ENCODE measurements around the gene DET1.
A peak's percentile ranks its signal among the peaks of the same experiment; 100 is the strongest.

Gene DET1

DNA sequence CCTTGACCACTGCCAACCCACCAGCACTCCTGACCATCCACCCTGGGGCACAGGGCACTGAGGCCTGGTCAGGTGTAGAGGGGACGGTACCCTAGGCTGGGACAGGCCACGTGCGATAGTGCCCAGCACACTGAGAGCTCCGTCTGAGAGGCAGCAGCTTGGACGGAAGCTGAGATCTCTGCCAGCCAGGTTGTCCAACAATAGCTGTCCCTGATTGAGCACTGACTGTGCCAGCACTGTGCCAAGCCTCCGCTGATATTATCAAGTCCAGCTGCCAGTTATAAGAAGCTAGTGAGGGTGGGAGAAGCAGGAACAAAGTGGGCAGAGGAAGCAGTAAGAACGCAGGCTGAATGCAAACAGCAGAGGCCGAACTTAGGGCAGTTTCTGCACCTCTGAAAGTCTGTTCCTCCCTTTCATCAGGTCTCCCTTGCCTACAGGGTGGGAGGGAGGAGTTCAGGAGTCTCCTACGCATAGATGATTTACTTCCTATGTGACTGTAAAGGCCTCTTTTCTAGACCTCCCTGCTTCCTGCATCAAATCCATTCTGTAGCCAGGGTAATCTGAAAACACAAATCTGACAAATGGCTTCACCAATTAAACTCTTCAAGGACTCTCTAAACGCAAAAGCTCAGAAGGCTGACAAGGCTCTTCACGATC is 49.2 kb downstream of the DET1 start:
- DNase-seq = no peak
- 98% methylated on average over 9 of the region's 11 CpGs for WGBS (ENCODE audit: insufficient coverage)
- Histone ChIP-seq H3K27ac (ENCODE audit: insufficient read depth in 1 of 2, low read depth in 1 of 2, low read length in 2 of 2, poor library complexity in 1 of 2, severe bottlenecking in 2 of 2) (no peak overlapping the region), H3K9me3 (ENCODE audit: control extremely low read depth in 1 of 5, control insufficient read depth in 4 of 5, insufficient read depth in 2 of 5, low read depth in 1 of 5, low read length in 4 of 5) (no peaks in the 10 kb centered on the region), H3K4me3 (ENCODE audit: control insufficient read depth in 1 of 7, extremely low read depth in 1 of 7, insufficient read depth in 4 of 7, low read depth in 2 of 7, low read length in 6 of 7) (no peak overlapping the region), H3K36me3 (ENCODE audit: control insufficient read depth in 4 of 4, insufficient read depth in 4 of 4, low read length in 3 of 4) (no peaks in the 10 kb centered on the region), H3K27me3 (replicated peaks in 2 of 5; ENCODE audit: control insufficient read depth in 4 of 5, insufficient read depth in 5 of 5, low read length in 4 of 5) (no peaks in the 10 kb centered on the region), H3K4me1 (ENCODE audit: control extremely low read depth in 1 of 4, control insufficient read depth in 4 of 4, insufficient read depth in 4 of 4, low read length in 3 of 4) (no peaks in the 10 kb centered on the region)
- POLR2A ChIA-PET = no interaction called here
- CTCF ChIA-PET = no interaction called here

DNA sequence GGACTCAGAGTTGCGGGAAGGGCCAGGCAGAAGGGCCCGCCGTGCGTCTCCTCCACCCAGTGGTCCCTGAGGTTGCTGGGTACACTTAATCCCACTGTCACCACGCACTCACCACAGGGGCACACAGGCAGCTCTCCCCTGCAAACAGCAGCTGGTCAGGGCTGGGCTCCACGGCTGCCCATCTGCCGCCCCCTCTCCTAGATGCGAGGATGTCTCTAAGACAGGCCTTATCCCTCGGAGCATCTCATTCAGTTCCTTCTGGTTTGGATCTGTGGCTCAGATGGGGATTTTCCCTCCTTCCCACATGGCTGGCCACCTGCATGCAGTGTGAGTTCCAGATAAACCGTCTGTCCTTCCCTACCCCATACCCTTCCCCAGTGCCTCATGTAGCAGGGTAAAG is 52.6 kb downstream of the DET1 start:
- POLR2A ChIA-PET = no interaction called here
- 96% methylated on average over 6 of the region's 10 CpGs for WGBS (ENCODE audit: insufficient coverage)
- H3K4me3 ChIP-seq (ENCODE audit: control insufficient read depth in 1 of 7, extremely low read depth in 1 of 7, insufficient read depth in 4 of 7, low read depth in 2 of 7, low read length in 6 of 7) = no peak overlapping the region
- H3K27me3 ChIP-seq (replicated peaks in 2 of 5; ENCODE audit: control insufficient read depth in 4 of 5, insufficient read depth in 5 of 5, low read length in 4 of 5) = no peaks in the 10 kb centered on the region
- H3K4me1 ChIP-seq (ENCODE audit: control extremely low read depth in 1 of 4, control insufficient read depth in 4 of 4, insufficient read depth in 4 of 4, low read length in 3 of 4) = peaks cover 0 to 4% (median 0%) of the 10 kb centered on the region in 4 experiments
- H3K9me3 ChIP-seq (ENCODE audit: control extremely low read depth in 1 of 5, control insufficient read depth in 4 of 5, insufficient read depth in 2 of 5, low read depth in 1 of 5, low read length in 4 of 5) = no peaks in the 10 kb centered on the region
- DNase-seq = no peak
- no peaks in the 10 kb centered on the region for H3K36me3 ChIP-seq (ENCODE audit: control insufficient read depth in 4 of 4, insufficient read depth in 4 of 4, low read length in 3 of 4)
- no peak overlapping the region for H3K27ac ChIP-seq (ENCODE audit: insufficient read depth in 1 of 2, low read depth in 1 of 2, low read length in 2 of 2, poor library complexity in 1 of 2, severe bottlenecking in 2 of 2)
- CTCF ChIA-PET = no interaction called here

DNA sequence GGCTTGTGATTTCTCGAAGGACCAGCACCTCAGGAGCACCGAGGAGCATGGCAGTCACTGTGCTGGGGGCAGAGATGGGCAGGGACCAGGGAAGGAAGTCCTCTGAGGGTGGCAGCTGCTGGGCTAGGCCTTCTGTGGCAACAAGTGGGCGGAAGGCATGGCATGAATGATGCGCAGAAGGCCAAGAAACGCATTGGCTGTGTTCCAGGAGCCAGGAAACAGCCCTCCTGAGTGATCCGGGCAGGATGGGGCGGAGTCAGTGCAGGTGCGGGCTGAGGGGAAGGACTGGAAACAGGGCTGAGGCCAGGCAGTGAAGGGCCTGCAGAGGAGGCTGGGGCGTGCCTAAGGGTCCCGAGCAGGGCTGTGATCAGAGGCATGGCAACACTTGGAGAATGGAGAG is 55.3 kb downstream of the DET1 start:
- Histone ChIP-seq H3K36me3 (ENCODE audit: control insufficient read depth in 4 of 4, insufficient read depth in 4 of 4, low read length in 3 of 4) (no peaks in the 10 kb centered on the region), H3K4me1 (ENCODE audit: control extremely low read depth in 1 of 4, control insufficient read depth in 4 of 4, insufficient read depth in 4 of 4, low read length in 3 of 4) (peaks cover 0 to 4% (median 0%) of the 10 kb centered on the region in 4 experiments), H3K9me3 (ENCODE audit: control extremely low read depth in 1 of 5, control insufficient read depth in 4 of 5, insufficient read depth in 2 of 5, low read depth in 1 of 5, low read length in 4 of 5) (no peaks in the 10 kb centered on the region), H3K27me3 (replicated peaks in 2 of 5; ENCODE audit: control insufficient read depth in 4 of 5, insufficient read depth in 5 of 5, low read length in 4 of 5) (no peaks in the 10 kb centered on the region), H3K27ac (ENCODE audit: insufficient read depth in 1 of 2, low read depth in 1 of 2, low read length in 2 of 2, poor library complexity in 1 of 2, severe bottlenecking in 2 of 2) (no peak overlapping the region), H3K4me3 (ENCODE audit: control insufficient read depth in 1 of 7, extremely low read depth in 1 of 7, insufficient read depth in 4 of 7, low read depth in 2 of 7, low read length in 6 of 7) (no peak overlapping the region)
- CTCF ChIA-PET = interaction anchor here (0.5 kb wide), 1 partner anchor 11 kb away, joined by 3 read pairs; no protein-coding TSS in a partner anchor
- peak in 1 of 3 donors; percentile 2 for DNase-seq
- WGBS (ENCODE audit: insufficient coverage) = 69% methylated on average over 9 of the region's 10 CpGs
- POLR2A ChIA-PET = no interaction called here

DNA sequence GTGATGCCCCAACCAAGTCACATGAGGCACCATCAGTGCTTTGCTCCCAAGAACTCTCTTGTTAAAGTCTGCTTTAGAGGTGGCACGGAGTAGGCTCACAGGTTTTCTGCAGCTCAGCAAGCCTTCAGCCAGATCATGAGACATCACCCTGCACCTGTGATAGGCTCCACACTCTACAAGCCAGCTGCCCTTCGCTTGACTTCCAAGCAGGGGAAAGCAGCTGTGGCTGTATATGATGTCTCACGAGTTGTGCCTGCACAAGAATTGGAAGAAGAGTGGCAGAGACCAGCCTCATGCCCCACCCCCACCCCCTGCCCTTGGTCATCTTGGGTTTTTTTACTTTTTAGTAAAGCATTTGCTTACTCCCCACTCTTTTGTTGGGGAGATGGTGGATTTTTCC is 56.4 kb downstream of the DET1 start:
- POLR2A ChIA-PET = no interaction called here
- 100% methylated on average over 1 of the region's 3 CpGs for WGBS (ENCODE audit: insufficient coverage)
- Histone ChIP-seq H3K9me3 (ENCODE audit: control extremely low read depth in 1 of 5, control insufficient read depth in 4 of 5, insufficient read depth in 2 of 5, low read depth in 1 of 5, low read length in 4 of 5) (no peaks in the 10 kb centered on the region), H3K27ac (ENCODE audit: insufficient read depth in 1 of 2, low read depth in 1 of 2, low read length in 2 of 2, poor library complexity in 1 of 2, severe bottlenecking in 2 of 2) (no peak overlapping the region), H3K27me3 (replicated peaks in 2 of 5; ENCODE audit: control insufficient read depth in 4 of 5, insufficient read depth in 5 of 5, low read length in 4 of 5) (no peaks in the 10 kb centered on the region), H3K36me3 (ENCODE audit: control insufficient read depth in 4 of 4, insufficient read depth in 4 of 4, low read length in 3 of 4) (no peaks in the 10 kb centered on the region), H3K4me3 (ENCODE audit: control insufficient read depth in 1 of 7, extremely low read depth in 1 of 7, insufficient read depth in 4 of 7, low read depth in 2 of 7, low read length in 6 of 7) (no peak overlapping the region), H3K4me1 (ENCODE audit: control extremely low read depth in 1 of 4, control insufficient read depth in 4 of 4, insufficient read depth in 4 of 4, low read length in 3 of 4) (peaks cover 0 to 4% (median 0%) of the 10 kb centered on the region in 4 experiments)
- DNase-seq = no peak
- CTCF ChIA-PET = interaction anchor here (2.3 kb wide), 1 partner anchor 12 kb away, joined by 9 read pairs; no protein-coding TSS in a partner anchor

DNA sequence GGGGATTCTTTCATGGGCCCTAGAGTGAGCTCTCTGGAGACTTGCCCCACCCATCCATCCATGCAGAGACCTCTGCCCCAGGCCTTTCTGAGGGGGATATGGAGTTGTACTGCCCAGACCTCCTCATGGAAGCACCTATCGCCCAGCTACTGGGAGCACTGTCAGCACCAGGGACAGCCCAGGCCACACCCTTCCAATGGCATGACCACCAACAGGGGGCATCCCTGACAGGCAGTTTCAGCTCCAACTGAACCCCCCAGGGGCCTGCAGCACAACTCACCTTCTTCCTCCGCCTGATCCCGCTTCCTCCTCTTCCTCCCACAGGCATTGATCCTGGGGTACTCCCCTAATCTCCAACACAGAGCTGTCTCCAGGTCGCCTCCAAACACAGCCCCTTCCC is 57.2 kb downstream of the DET1 start:
- Histone ChIP-seq H3K27me3 (replicated peaks in 2 of 5; ENCODE audit: control insufficient read depth in 4 of 5, insufficient read depth in 5 of 5, low read length in 4 of 5) (no peaks in the 10 kb centered on the region), H3K9me3 (ENCODE audit: control extremely low read depth in 1 of 5, control insufficient read depth in 4 of 5, insufficient read depth in 2 of 5, low read depth in 1 of 5, low read length in 4 of 5) (no peaks in the 10 kb centered on the region), H3K4me3 (ENCODE audit: control insufficient read depth in 1 of 7, extremely low read depth in 1 of 7, insufficient read depth in 4 of 7, low read depth in 2 of 7, low read length in 6 of 7) (no peak overlapping the region), H3K36me3 (ENCODE audit: control insufficient read depth in 4 of 4, insufficient read depth in 4 of 4, low read length in 3 of 4) (no peaks in the 10 kb centered on the region), H3K4me1 (ENCODE audit: control extremely low read depth in 1 of 4, control insufficient read depth in 4 of 4, insufficient read depth in 4 of 4, low read length in 3 of 4) (peaks cover 0 to 4% (median 0%) of the 10 kb centered on the region in 4 experiments), H3K27ac (ENCODE audit: insufficient read depth in 1 of 2, low read depth in 1 of 2, low read length in 2 of 2, poor library complexity in 1 of 2, severe bottlenecking in 2 of 2) (no peak overlapping the region)
- no peak for DNase-seq
- 97% methylated on average over 3 of the region's 4 CpGs for WGBS (ENCODE audit: insufficient coverage)
- POLR2A ChIA-PET = no interaction called here
- CTCF ChIA-PET = interaction anchor here (1.6 to 2.3 kb wide), 2 partner anchors 12 to 34 kb away, joined by 6 to 9 read pairs; no protein-coding TSS in a partner anchor

DNA sequence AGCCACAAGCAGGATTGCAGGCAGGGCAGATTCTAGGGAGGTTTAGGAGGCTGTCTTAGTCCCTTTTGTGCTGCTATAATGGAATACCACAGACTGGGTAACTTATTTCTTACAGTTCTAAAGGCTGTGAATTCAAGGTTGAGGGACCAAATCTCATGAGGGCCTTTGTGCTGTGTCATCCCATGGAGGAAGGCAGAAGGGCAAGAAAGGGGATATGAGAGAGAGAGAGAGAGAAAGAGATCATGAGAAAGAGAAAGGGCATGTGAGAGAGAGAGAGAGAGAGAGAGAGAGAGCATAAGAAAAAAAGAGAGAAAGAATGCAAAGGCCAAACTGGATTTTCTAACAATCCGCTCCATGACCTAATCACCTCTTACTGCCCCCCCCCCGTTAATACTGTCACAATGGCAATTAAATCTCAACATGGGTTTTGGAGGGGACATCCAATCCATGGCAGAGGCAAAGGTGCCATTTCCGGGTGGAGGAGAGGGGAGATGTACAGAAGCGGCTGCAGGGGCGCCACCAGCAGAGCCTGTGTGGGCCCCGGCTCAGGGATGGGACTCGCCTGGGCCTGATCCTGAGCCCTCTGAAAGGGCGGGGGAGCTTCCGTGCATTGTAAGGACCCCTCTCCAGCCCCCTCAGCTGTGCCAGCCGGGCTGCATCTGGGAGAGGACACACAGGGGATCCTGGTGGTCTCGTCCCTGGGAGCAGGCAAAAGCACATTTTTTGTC is 58.5 kb downstream of the DET1 start:
- ChIA-PET POLR2A (no interaction called here), CTCF (interaction anchor here (1.6 to 2.3 kb wide), 2 partner anchors 10 to 33 kb away, joined by 6 to 9 read pairs; no protein-coding TSS in a partner anchor)
- 89% methylated on average over 9 of the region's 11 CpGs for WGBS (ENCODE audit: insufficient coverage)
- Histone ChIP-seq H3K27me3 (replicated peaks in 2 of 5; ENCODE audit: control insufficient read depth in 4 of 5, insufficient read depth in 5 of 5, low read length in 4 of 5) (no peaks in the 10 kb centered on the region), H3K4me3 (ENCODE audit: control insufficient read depth in 1 of 7, extremely low read depth in 1 of 7, insufficient read depth in 4 of 7, low read depth in 2 of 7, low read length in 6 of 7) (no peak overlapping the region), H3K4me1 (ENCODE audit: control extremely low read depth in 1 of 4, control insufficient read depth in 4 of 4, insufficient read depth in 4 of 4, low read length in 3 of 4) (peaks cover 0 to 4% (median 0%) of the 10 kb centered on the region in 4 experiments), H3K36me3 (ENCODE audit: control insufficient read depth in 4 of 4, insufficient read depth in 4 of 4, low read length in 3 of 4) (no peaks in the 10 kb centered on the region), H3K27ac (ENCODE audit: insufficient read depth in 1 of 2, low read depth in 1 of 2, low read length in 2 of 2, poor library complexity in 1 of 2, severe bottlenecking in 2 of 2) (no peak overlapping the region), H3K9me3 (ENCODE audit: control extremely low read depth in 1 of 5, control insufficient read depth in 4 of 5, insufficient read depth in 2 of 5, low read depth in 1 of 5, low read length in 4 of 5) (no peaks in the 10 kb centered on the region)
- peak in 1 of 3 donors; percentile 21 for DNase-seq

DNA sequence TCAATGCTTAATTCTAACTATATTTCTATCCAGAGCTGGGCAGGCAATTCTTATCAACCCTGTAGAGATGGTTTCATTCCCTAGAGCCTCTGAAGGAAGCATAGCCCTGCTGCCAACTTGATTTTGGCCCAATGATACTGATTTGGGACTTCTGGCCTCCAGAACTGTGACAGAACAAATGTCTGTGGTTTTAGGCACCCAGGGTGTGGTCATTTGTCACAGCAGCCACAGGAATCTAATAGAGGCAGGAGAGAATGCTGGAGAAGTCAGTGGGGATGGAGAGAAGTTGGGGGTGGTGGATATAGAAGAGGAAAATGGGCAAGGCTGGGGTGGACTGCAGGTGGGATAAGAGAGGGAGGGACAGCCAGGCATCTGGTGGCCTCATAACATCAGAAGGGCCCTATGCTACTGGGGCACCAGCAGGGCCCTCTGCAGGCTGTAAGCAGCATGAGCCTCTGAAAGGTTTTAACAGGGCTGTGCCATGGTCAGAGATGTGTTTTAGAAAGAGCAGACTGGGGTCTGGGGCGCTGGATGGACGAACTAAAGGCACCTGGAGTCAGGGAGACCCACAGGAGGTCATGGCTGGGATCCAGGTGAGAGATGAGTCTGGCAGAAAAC is 59.2 kb downstream of the DET1 start:
- POLR2A ChIA-PET = no interaction called here
- CTCF ChIA-PET = no interaction called here
- Histone ChIP-seq H3K4me3 (ENCODE audit: control insufficient read depth in 1 of 7, extremely low read depth in 1 of 7, insufficient read depth in 4 of 7, low read depth in 2 of 7, low read length in 6 of 7) (no peak overlapping the region), H3K36me3 (ENCODE audit: control insufficient read depth in 4 of 4, insufficient read depth in 4 of 4, low read length in 3 of 4) (no peaks in the 10 kb centered on the region), H3K4me1 (ENCODE audit: control extremely low read depth in 1 of 4, control insufficient read depth in 4 of 4, insufficient read depth in 4 of 4, low read length in 3 of 4) (peaks cover 0 to 4% (median 0%) of the 10 kb centered on the region in 4 experiments), H3K27me3 (replicated peaks in 2 of 5; ENCODE audit: control insufficient read depth in 4 of 5, insufficient read depth in 5 of 5, low read length in 4 of 5) (no peaks in the 10 kb centered on the region), H3K27ac (ENCODE audit: insufficient read depth in 1 of 2, low read depth in 1 of 2, low read length in 2 of 2, poor library complexity in 1 of 2, severe bottlenecking in 2 of 2) (no peak overlapping the region), H3K9me3 (ENCODE audit: control extremely low read depth in 1 of 5, control insufficient read depth in 4 of 5, insufficient read depth in 2 of 5, low read depth in 1 of 5, low read length in 4 of 5) (no peaks in the 10 kb centered on the region)
- no peak for DNase-seq
- 79% methylated on average over 2 of the region's 2 CpGs for WGBS (ENCODE audit: insufficient coverage)

Data from common myeloid progenitor, CD34-positive (primary cell).